WTC11 (cell line): ENCODE results near the gene KLRF2. TPM values are rescaled to one million over a fixed set of nuclear protein-coding genes. Genes with fewer than 3 reads are reported as not detected.

ENCODE experiments used
- ATAC-seq: fragments of 200-7000 bp; cut with Tn5 transposase; 2 replicates; pipeline ENCODE4 v1.10.0; 2021; ENCODE audit warnings: mild to moderate bottlenecking, moderate library complexity
- CTCF ChIA-PET: fragments of 300-600 bp; sonication (Branson Sonifier 250); formaldehyde crosslinking; loops from one replicate; lab custom pipeline; 2021; ENCODE audit warnings: antibody characterized with exemption; lab: Charles Lee
- POLR2A ChIA-PET: fragments of 350-600 bp; sonication (Branson Sonifier 250); formaldehyde crosslinking; loops from one replicate; lab custom pipeline; 2021; ENCODE audit warnings: antibody characterized with exemption; lab: Charles Lee
- DNase-seq: peaks from one replicate; pipeline ENCODE4 v3.0.0; 2021; ENCODE audit warnings: low spot score
- H3K27ac Mint-ChIP-seq: 2 replicates; pipeline ENCODE4 v1.8.0; 2021; ENCODE audit warnings: mixed read lengths
- H3K27me3 Mint-ChIP-seq: 2 replicates; pipeline ENCODE4 v1.8.0; 2021; ENCODE audit warnings: low read depth, mild to moderate bottlenecking, moderate library complexity, mixed read lengths
- H3K36me3 Mint-ChIP-seq: 2 replicates; pipeline ENCODE4 v1.8.0; 2021; ENCODE audit warnings: mixed read lengths
- H3K4me1 Mint-ChIP-seq: 2 replicates; pipeline ENCODE4 v1.8.0; 2022; ENCODE audit warnings: mixed read lengths
- H3K4me3 Mint-ChIP-seq: 2 replicates; pipeline ENCODE4 v1.8.0; 2021; ENCODE audit warnings: mild to moderate bottlenecking, moderate library complexity, mixed read lengths
- H3K9me3 Mint-ChIP-seq: 2 replicates; pipeline ENCODE4 v1.8.0; 2021; ENCODE audit warnings: mixed read lengths
- CREB1 ChIP-seq: sonication (generic); formaldehyde crosslinking; IDR thresholded peaks from 2 replicates; pipeline ENCODE4 v1.8.0; 2023; ENCODE audit warnings: mild to moderate bottlenecking, missing genetic modification reagents
- EMX1 ChIP-seq: fragments of 250-450 bp; sonication (Bioruptor Pico); IDR thresholded peaks from 2 replicates; pipeline ENCODE4 v1.8.0; 2021; ENCODE audit warnings: mild to moderate bottlenecking
- FOXP4 ChIP-seq: sonication (generic); formaldehyde crosslinking; IDR thresholded peaks from 2 replicates; pipeline ENCODE4 v1.8.0; 2022; ENCODE audit warnings: mild to moderate bottlenecking, missing genetic modification reagents
- GRHL2 ChIP-seq: fragments of 250-450 bp; sonication (Bioruptor Pico); IDR thresholded peaks from 2 replicates; pipeline ENCODE4 v1.8.0; 2022; ENCODE audit warnings: mild to moderate bottlenecking, moderate library complexity; ENCODE audit not compliant: insufficient replicate concordance, severe bottlenecking
- IRF2 ChIP-seq: sonication (generic); formaldehyde crosslinking; IDR thresholded peaks from 2 replicates; pipeline ENCODE4 v1.8.0; 2022; ENCODE audit warnings: low read depth, missing genetic modification reagents, borderline replicate concordance
- MYBL2 ChIP-seq: sonication (generic); formaldehyde crosslinking; IDR thresholded peaks from 2 replicates; pipeline ENCODE4 v1.8.1; 2023; ENCODE audit warnings: mild to moderate bottlenecking, moderate library complexity, missing genetic modification reagents
- NR2C2 ChIP-seq: sonication (generic); formaldehyde crosslinking; IDR thresholded peaks from 2 replicates; pipeline ENCODE4 v1.8.0; 2022; ENCODE audit warnings: mild to moderate bottlenecking, missing genetic modification reagents
- RORB ChIP-seq: fragments of 250-450 bp; sonication (Bioruptor Pico); IDR thresholded peaks from 2 replicates; pipeline ENCODE4 v1.9.0; 2021; ENCODE audit warnings: mild to moderate bottlenecking
- SMAD3 ChIP-seq: sonication (generic); formaldehyde crosslinking; IDR thresholded peaks from 2 replicates; pipeline ENCODE4 v1.8.0; 2022; ENCODE audit warnings: missing genetic modification reagents, mild to moderate bottlenecking, borderline replicate concordance
- SMAD4 ChIP-seq: sonication (generic); formaldehyde crosslinking; IDR thresholded peaks from 2 replicates; pipeline ENCODE4 v1.8.0; 2022; ENCODE audit warnings: mild to moderate bottlenecking, missing genetic modification reagents
- ZNF121 ChIP-seq: sonication (generic); formaldehyde crosslinking; IDR thresholded peaks from 2 replicates; pipeline ENCODE4 v1.8.0; 2023; ENCODE audit warnings: missing genetic modification reagents
- ZNF138 ChIP-seq: sonication (generic); formaldehyde crosslinking; conservative IDR thresholded peaks from 2 replicates; pipeline ENCODE4 v1.8.1; 2022; ENCODE audit warnings: mild to moderate bottlenecking, moderate library complexity, missing genetic modification reagents
- ZNF423 ChIP-seq: fragments of 250-450 bp; sonication (Bioruptor Pico); IDR thresholded peaks from 2 replicates; pipeline ENCODE4 v2.1.2; 2022; ENCODE audit warnings: mild to moderate bottlenecking, moderate library complexity
- total RNA-seq: library from RNA; stranded (reverse); gene quantifications from 3 replicates; pipeline ENCODE4 v1.2.3, GENCODE V29; 2021
- TF ChIP-seq, protein P1 (sequence below): sonication (generic); formaldehyde crosslinking; IDR thresholded peaks from 2 replicates; pipeline ENCODE4 v1.8.1; 2022; ENCODE audit warnings: low read depth, missing genetic modification reagents, borderline replicate concordance
- TF ChIP-seq, protein P2 (sequence below): sonication (generic); formaldehyde crosslinking; IDR thresholded peaks from 2 replicates; pipeline ENCODE4 v1.8.0; 2022; ENCODE audit warnings: mild to moderate bottlenecking, missing genetic modification reagents
- TF ChIP-seq, protein P3 (sequence below): sonication (generic); formaldehyde crosslinking; IDR thresholded peaks from 2 replicates; pipeline ENCODE4 v1.8.1; 2022; ENCODE audit warnings: mild to moderate bottlenecking, moderate library complexity, missing genetic modification reagents
- TF ChIP-seq, protein P4 (sequence below): fragments of 250-450 bp; sonication (Bioruptor Pico); IDR thresholded peaks from 2 replicates; pipeline ENCODE4 v2.1.2; 2022; ENCODE audit warnings: mild to moderate bottlenecking, moderate library complexity
- TF ChIP-seq, protein P5 (sequence below): fragments of 250-450 bp; sonication (Bioruptor Pico); IDR thresholded peaks from 2 replicates; pipeline ENCODE4 v1.9.0; 2021; ENCODE audit warnings: moderate library complexity, mild to moderate bottlenecking, inconsistent platforms, borderline replicate concordance

KLRF2 gene
- total RNA-seq, 1 experiment from 2014 or later, result not detected

GRCh38 chr12:9848899-9849298 is 32.4 kb upstream of the KLRF2 start:
- no peak overlapping the region for H3K4me3 Mint-ChIP-seq
- CTCF ChIA-PET, result interaction anchor here (1.3 kb wide), 1 partner anchor 35 kb away, joined by 5 read pairs; no protein-coding TSS in a partner anchor
- POLR2A ChIA-PET, result no interaction called here
- H3K9me3 Mint-ChIP-seq, result 0 out of 2 replicates have a peak, but pooled peaks cover 5% of the 10 kb centered on the region
- ATAC-seq (no peak), DNase-seq (no peak)
- H3K27me3 Mint-ChIP-seq, result peaks cover 17% of the 10 kb centered on the region
- no peak for TF ChIP-seq SMAD4 (CRISPR knock-in tag)
- TF ChIP-seq, protein P1, sequence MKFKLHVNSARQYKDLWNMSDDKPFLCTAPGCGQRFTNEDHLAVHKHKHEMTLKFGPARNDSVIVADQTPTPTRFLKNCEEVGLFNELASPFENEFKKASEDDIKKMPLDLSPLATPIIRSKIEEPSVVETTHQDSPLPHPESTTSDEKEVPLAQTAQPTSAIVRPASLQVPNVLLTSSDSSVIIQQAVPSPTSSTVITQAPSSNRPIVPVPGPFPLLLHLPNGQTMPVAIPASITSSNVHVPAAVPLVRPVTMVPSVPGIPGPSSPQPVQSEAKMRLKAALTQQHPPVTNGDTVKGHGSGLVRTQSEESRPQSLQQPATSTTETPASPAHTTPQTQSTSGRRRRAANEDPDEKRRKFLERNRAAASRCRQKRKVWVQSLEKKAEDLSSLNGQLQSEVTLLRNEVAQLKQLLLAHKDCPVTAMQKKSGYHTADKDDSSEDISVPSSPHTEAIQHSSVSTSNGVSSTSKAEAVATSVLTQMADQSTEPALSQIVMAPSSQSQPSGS (CRISPR knock-in tag), result no peak
- TF ChIP-seq, protein P2, sequence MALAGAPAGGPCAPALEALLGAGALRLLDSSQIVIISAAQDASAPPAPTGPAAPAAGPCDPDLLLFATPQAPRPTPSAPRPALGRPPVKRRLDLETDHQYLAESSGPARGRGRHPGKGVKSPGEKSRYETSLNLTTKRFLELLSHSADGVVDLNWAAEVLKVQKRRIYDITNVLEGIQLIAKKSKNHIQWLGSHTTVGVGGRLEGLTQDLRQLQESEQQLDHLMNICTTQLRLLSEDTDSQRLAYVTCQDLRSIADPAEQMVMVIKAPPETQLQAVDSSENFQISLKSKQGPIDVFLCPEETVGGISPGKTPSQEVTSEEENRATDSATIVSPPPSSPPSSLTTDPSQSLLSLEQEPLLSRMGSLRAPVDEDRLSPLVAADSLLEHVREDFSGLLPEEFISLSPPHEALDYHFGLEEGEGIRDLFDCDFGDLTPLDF, result no peak
- H3K27ac Mint-ChIP-seq, result no peak overlapping the region
- H3K36me3 Mint-ChIP-seq, result no peaks in the 10 kb centered on the region
- H3K4me1 Mint-ChIP-seq, result peaks cover 17% of the 10 kb centered on the region

GRCh38 chr12:9851050-9851449 is 30.2 kb upstream of the KLRF2 start:
- Mint-ChIP-seq H3K9me3 (0 out of 2 replicates have a peak, but pooled peaks cover 5% of the 10 kb centered on the region), H3K27ac (no peak overlapping the region), H3K4me3 (no peak overlapping the region), H3K36me3 (no peaks in the 10 kb centered on the region), H3K27me3 (peaks cover 8% of the 10 kb centered on the region), H3K4me1 (peaks cover 23% of the 10 kb centered on the region)
- ChIA-PET CTCF (interaction anchor here (0.6 to 2.1 kb wide), 2 partner anchors 53 to 108 kb away, joined by 3 to 6 read pairs; no protein-coding TSS in a partner anchor), POLR2A (no interaction called here)
- ATAC-seq (no peak), DNase-seq (no peak)
- TF ChIP-seq RORB (CRISPR knock-in tag) (no peak), SMAD3 (CRISPR knock-in tag) (no peak), ZNF138 (CRISPR knock-in tag) (no peak)
- TF ChIP-seq, protein P3, sequence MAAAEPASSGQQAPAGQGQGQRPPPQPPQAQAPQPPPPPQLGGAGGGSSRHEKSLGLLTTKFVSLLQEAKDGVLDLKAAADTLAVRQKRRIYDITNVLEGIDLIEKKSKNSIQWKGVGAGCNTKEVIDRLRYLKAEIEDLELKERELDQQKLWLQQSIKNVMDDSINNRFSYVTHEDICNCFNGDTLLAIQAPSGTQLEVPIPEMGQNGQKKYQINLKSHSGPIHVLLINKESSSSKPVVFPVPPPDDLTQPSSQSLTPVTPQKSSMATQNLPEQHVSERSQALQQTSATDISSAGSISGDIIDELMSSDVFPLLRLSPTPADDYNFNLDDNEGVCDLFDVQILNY (CRISPR knock-in tag), result no peak

GRCh38 chr12:9851927-9852326 is 29.4 kb upstream of the KLRF2 start:
- no peak overlapping the region for H3K4me3 Mint-ChIP-seq
- CTCF ChIA-PET, result interaction anchor here (0.6 to 2.1 kb wide), 3 partner anchors 38 to 109 kb away, joined by 3 to 6 read pairs (median 3); no protein-coding TSS in a partner anchor
- H3K27ac Mint-ChIP-seq, result no peak overlapping the region
- ATAC-seq, result no peak
- no peak for DNase-seq
- POLR2A ChIA-PET, result no interaction called here
- no peak for TF ChIP-seq GRHL2 (CRISPR knock-in tag)
- TF ChIP-seq MYBL2, result no peak
- TF ChIP-seq FOXP4 (CRISPR knock-in tag), result no peak
- no peak for TF ChIP-seq ZNF423 (CRISPR knock-in tag)
- TF ChIP-seq, protein P4, sequence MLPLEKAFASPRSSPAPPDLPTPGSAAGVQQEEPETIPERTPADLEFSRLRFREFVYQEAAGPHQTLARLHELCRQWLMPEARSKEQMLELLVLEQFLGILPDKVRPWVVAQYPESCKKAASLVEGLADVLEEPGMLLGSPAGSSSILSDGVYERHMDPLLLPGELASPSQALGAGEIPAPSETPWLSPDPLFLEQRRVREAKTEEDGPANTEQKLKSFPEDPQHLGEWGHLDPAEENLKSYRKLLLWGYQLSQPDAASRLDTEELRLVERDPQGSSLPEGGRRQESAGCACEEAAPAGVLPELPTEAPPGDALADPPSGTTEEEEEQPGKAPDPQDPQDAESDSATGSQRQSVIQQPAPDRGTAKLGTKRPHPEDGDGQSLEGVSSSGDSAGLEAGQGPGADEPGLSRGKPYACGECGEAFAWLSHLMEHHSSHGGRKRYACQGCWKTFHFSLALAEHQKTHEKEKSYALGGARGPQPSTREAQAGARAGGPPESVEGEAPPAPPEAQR (CRISPR knock-in tag), result no peak
- no peak for TF ChIP-seq ZNF121 (CRISPR knock-in tag)
- TF ChIP-seq, protein P5, sequence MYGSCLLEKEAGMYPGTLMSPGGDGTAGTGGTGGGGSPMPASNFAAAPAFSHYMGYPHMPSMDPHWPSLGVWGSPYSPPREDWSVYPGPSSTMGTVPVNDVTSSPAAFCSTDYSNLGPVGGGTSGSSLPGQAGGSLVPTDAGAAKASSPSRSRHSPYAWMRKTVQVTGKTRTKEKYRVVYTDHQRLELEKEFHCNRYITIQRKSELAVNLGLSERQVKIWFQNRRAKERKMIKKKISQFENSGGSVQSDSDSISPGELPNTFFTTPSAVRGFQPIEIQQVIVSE, result no peak
- TF ChIP-seq EMX1 (CRISPR knock-in tag), result no peak
- no peak for TF ChIP-seq IRF2 (CRISPR knock-in tag)
- TF ChIP-seq CREB1, result no peak
- no peak for TF ChIP-seq NR2C2 (CRISPR knock-in tag)
- H3K36me3 Mint-ChIP-seq, result no peaks in the 10 kb centered on the region
- H3K9me3 Mint-ChIP-seq, result 0 out of 2 replicates have a peak, but pooled peaks cover 5% of the 10 kb centered on the region
- H3K4me1 Mint-ChIP-seq, result peaks cover 32% of the 10 kb centered on the region
- peaks cover 8% of the 10 kb centered on the region for H3K27me3 Mint-ChIP-seq
